ENCODE results near the gene HIPK4.
"Not testable (repeated sequence)": the region's sequence is repeated elsewhere in the genome, so short reads cannot be mapped to it uniquely, and the experiment has no call there.

The HIPK4 gene

DNA sequence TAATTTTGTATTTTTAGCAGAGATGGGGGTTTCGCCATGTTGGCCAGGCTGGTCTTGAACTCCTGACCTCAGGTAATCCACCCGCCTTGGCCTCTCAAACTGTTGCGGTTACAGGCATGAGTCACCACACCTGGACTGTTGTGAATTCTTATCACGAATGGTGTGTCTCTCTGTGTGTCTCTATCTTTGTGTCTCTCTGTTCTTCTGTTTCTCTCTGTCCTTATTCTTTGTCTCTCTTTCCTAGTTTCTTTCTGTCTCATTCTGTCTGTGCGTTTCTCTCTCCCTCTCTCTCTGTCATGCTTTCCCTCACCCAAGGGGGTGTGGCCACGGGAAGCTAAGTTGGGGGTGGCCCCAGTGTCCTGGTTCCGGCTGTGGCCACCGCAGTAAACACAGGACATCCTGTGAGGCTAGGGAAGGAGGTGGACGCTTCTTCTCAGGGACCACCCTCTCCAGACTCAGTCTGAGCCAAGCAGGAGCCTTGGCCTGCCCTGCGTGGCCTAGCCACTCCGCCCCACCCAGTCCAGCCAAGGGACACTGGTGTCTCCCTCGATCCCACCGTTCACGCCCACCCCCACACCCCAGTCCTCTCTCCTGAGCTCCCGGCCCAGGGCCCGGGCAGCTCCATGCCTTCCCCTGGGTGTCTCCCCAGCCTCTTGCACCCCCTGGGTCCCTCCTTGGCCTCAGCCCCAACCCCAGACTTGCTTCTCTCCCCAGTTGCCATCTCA, 27.1 kb upstream of the HIPK4 start:
- no peak for DNase-seq

DNA sequence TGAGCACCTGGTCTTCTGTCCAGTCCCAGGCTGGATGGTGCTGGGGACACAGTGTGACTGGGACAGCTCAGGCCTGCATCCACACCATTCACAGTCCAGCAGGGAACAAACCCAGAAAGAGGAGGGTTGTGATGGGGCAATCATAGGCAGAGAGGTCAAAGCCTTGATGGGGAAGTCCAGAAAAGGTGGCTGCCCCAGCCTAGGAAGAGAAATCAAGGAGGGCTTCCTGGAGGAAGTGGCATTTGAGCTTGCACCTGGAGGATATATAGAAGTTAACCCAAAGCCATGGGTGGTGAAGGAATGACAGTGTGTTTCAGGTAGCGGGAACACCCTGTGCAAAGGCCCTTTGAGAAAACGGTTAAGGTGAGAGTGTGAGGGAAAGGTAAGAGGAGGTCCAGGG, 25.8 kb upstream of the HIPK4 start:
- DNase-seq, result no peak

DNA sequence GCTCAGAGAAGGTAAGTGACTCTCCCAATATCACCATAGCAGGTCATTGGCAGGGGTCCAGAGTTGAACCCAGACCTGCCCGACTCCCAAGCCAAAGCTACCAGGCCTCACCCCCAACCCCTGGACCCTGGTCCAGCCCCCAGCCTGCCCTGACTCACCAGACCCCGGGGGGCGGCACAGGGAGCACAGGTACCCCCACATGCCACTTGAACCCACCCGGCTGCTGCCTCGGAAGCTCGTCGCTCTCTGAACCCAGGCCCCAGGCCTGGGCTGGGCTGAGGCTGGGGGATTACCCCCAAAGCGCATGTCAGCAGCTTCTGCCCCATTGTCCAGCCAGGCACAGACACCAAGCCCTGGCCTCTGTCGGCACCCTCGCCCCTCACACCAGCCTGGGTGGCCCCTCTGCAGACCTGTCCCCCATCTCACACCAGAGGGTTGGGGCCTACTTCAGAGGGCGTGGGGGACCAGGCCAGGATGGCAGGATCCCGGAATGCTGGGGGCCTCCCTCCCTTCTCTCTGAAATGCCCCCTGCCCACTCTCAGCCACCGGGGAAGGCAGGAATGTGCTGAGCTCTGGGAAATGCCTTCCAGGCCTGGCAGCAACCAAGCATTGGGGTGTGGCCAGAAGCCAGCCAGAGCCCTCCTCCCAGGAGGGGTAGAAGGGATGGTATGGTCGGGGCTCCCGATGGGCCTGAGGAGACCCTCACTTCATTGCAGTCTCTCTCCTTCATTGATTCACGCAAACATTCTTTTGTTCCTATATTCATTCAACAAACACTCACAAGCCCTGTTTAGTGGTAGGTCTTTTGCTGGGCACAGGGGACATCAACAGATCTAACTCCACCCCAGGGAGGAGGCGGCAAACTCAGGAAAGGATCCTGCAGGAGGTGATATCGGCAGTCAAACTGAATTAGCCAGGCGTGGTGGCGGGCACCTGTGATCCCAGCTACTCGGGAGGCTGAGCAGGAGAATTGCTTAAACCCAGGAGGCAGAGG, 24.9 kb upstream of the HIPK4 start:
- no peak for DNase-seq

DNA sequence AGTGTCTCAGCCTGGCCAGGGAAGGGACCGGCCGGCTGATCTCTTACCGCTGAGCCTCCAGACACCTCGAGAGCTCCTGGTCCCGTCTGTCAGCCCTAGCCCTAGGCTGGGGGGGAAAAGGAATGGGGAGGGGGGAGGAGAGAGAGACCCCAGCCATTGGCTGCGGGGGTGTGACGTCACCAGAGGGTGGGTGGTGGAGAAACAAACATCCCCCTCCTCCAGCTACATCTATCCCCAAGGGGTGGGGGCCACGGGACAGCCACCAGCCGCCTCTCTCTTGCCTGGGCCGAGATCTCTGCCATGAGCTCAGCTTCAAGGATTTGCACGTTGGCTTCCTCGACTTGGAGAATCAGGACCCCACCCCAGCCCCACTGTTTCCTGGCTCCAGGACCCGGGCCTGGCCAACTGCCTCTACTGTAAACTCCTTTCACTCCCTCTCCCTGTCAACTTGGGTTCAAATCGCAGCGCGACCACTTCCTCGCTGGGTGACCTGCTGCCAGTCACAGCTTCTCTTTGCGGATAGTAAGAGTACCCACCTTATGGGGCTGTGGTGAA, 23.4 kb upstream of the HIPK4 start, which contains the start of gene PRX:
TSS of gene PRX (minus strand) at position 88 of the 555 bp plus-strand sequence. CDS start 5,446 bp downstream, outside the sequence.
- DNase-seq, result no peak

DNA sequence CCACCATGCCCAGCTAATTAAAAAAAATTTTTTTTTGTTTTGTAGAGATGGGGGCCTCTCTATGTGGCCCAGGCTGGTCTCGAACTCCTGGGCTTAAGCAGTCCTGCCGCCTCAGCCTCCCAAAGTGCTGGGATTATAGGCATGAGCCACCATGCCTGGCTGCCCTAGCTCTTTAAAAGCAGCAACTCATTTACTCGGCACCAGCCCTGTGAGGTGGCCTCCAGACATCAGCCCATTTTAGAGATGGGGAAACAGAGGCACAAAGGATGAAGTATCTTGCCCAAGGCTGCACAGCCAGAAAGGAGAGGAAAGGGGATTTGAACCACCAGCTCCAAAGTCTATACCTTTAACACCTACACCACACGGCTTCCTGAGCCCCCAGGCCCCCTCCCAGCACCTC, 22.9 kb upstream of the HIPK4 start:
- DNase-seq, result no peak

DNA sequence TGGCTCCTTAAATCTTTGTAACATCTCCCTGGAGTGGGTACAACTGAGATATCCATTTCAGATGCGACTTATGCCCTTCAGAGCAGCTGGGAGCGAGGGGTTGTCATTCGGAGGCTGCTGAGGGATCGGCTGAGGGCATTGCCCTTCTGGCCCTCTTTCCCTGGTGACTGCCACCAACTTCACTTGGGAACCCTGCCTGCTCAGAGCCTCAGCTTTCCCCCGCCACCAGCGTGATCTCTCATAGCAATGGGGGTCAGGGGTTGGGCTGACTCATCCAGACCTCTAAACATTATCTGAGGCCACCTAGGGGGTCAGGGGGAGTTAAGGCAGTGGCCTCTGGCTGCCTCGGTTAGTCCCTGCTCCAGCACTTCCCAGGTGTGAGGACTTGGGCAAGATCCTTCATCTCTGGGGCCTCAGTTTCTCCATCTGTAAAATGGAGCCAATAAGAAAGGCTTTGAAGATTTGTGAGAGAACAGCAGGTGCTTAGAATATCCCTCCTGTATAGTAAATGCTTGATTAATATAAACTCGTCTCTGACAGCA, 22.0 kb upstream of the HIPK4 start:
- no peak for DNase-seq

DNA sequence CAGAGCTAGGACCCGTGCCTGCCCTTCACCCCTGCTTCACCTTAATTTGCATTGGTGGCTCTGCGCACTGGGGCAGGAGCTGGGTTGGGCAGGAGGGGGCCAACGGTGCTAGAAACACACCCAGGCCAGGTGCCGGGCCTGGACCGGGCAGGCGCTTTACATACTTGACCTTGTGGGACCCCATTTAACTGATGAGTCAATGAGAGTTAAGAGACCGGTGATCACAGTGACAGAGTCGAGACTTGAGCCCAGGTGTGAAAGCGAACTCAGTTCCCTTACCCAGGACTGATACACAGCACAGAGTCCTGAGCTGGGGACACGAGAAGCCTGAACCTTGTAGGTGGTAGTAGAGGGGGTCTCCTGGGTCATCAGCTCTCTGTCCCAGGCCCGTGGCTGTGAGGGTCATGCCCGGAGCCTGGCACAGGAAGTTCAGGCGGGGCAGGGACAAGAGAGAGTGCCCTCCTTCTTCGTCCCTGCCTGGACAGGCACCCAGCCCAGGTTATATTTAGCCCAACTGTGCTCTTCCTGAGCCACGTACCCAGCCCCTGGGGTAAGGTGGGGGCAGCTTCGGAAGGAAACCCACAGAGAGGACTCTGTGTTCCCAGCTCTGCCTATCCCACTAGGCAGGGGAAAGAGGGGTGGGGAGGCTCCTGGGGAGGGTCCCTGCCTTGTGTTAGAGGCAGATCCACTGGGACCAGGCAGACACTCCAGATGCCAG, 21.3 kb upstream of the HIPK4 start:
- no peak for DNase-seq

DNA sequence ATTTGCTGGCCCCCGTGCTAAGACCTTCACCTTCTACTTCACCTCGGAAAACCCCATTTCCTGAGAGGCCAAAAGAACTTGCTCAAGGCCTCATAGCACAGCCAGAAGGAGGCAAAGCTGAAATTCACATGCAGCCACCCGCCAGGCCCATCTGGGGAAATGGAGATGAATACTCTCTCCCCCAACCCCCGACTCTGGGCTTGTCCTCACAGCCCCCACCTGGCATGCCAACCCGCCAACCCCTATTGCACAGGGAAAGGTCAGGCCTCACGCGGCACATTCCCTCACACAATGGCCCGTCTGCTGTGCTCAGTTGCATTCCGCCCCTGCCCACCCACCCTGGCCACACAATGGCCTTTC, 20.0 kb upstream of the HIPK4 start:
- DNase-seq, result no peak

DNA sequence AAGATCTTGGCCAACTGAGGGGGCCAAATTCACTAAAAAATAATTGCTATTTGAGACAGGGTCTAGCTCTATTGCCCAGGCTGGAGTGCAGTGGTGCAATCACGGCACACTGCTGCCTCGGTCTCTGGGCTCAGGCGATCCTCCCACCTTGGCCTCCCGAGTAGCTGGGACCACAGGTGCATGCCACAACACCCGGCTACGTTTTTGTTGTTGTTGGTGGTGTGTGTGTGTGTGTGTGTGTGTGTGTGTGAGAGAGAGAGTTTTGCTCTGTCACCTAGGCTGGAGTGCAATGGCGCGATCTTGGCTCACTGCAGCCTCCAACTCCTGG, 18.6 kb upstream of the HIPK4 start:
- not testable (repeated sequence) for DNase-seq

DNA sequence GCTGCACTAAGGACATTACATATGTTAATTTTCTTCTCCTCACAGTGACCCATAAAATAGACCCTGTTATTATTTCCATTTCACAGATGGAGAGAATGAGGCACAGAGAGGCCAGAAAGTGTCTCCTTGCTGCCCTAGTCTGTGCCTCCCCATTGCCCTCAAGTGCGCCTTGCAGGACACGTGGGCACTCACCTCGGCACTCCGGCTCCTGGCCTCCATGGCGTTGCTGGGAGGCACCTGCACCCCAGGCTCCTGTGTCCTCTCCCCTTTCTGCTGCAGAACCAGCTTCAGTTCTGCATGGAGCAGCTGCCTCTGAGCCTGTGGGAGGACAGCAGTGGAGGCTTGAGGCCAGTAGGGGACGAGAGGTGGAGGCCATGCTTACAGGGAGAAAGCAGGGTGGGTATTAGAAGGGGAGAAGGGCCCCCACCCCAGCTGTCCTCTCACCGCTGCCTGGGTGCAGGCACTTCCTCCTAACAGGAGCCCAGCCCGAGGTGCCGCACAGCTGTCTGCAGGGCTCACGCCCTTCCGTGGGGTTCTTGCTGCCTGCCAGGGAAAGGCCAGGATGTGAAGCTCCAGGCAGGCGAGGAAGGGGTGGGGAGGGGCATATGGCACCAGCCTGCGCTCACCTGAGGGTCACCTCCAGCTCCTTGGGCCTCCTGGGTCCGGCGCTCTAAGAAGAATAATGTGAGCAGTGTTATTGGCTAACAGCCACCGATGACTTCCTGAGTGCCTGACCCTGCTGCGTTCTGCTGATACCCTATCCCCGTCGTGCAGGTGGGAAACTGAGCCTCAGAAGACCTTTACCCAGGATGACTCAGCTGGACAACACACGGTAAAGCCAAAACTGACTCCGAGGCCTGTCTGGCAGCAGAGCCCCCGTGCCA, 18.0 kb upstream of the HIPK4 start:
- DNase-seq, result no peak

DNA sequence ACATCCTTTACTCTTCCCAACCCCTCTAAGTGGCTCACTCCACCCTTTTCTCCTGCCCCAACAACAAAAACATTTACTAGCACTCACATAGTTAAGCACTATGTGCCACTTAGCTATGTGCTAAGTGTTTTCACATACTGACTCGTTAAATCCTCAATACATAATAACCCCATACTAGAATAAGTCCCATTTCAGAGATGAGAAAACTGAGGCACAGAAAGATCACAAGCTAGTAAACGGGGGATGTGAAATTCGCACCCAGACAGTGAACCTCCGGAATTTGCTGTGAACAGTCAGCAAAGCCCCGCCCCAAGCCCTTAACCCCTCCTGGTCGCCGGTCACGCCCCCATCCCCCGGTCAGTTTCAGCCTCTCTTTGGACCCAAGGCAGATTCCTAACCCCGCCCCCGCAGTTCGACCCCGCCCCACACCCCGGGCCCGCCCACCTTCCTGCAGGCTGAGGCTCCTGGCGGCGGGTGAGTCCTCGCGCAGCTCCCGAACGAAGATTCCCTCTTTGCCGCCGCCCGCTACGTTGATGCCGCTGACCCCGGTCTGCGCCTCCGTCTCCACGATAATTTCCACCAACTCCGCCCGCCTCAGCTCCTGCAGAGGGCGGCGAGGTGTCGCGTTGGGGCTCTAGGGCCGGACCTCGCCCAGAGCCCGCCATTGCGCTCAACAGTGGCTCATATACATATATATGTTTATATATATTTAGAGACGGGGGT, 13.4 kb upstream of the HIPK4 start:
- DNase-seq, result peak; percentile 75

DNA sequence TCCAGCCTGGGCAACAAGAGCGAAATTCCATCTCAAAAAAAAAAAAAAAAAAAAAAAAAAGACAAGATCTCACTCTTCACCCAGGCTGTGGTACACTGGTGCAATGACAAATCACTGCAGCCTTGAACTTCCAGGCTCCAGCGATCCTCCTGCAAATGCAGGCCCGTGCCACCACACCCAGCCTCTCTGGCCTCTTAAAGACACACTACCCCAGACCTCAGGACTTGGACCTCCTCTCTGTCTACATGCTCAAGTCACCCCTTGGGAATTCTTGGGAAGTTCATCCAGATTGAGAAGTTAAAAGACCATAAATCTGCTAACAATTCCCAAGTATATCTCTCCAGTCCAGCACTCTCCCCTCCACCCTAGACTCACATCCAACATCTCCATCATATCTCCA, 10.6 kb upstream of the HIPK4 start:
- no peak for DNase-seq

DNA sequence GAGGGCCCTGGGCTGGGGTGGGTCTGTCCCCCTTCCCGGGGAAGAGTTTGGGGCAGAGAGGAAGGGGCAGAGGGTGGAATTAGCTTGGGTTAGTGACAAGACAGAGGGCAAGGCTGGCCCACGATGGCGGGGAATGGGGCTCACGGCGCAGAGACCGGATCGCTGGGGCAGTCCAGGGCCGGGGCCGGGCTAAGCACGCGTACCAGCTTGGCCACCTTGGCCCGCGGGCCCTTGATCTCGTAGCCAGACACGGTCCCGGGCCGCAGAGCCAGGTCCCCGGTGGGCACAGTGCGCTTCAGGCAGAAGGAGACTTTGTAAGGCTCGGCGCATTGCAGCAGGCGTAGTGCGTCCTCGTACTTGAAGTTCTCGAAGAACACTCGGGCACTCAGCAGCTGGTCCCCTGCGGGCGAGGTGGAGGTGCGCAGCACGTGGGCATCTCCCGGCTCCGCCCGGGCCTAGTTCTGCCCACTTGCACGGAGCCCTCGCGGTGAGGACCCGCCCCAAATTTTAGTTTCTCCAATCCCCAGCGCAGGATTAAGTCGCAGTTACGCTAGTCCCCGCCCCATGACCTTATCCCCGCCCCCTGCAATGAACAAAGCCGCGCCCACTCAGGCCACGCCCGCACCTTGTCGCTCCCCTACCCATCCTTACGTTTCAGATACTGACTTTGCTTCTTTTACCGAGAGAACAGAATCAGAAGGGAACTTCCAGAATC, 8.6 kb upstream of the HIPK4 start:
- DNase-seq, result peak; percentile 41

DNA sequence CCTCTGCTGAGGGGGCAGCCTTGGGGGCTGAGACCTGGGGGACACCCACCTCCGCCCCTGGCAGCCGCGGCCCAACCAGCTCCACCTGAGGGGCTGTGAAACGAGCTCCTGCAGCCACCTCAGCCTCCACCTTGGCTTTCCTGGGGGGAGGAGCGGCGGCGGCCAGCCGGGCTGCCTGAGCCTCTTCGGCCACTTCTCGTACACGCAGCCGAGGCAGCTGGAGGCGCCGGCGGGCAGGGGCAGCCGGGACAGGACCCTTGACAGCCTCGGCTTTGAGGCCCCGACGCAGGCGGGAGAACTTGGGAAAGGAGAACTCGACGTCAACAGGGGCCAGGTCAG, 7.6 kb upstream of the HIPK4 start:
- no peak for DNase-seq

DNA sequence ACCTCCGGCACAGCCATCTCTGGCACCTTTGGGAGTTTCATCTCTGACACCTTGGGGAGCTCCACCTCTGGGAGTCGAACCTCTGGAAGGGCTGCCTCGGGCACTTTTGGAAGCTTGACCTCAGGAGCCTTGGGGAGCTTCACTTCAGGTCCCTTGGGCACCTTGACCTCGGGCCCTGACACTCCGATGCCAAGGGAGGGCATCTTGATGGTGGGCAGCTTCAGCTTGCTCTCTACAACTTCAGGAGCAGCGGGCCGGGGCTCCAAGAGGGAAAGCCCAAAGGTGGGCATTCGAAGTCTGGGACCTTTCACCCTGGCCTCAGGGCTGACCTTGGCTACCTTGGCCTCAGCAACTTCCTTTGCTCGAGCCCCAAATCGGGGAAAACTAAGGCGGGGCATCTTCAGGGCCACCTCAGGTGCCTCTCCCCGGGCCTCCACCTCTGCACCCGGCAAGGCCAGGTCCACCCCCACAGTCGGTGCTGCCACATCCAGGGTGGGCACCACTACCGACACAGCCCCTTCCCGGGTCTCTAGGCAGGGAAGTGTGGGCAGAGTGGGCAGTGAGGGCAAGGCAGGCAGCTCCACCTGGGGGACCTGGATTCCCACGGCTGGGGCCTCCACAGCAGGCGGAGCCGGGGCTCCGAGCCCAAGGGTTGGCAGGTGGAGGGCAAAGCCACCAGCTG, 7.0 kb upstream of the HIPK4 start:
- DNase-seq, result no peak

DNA sequence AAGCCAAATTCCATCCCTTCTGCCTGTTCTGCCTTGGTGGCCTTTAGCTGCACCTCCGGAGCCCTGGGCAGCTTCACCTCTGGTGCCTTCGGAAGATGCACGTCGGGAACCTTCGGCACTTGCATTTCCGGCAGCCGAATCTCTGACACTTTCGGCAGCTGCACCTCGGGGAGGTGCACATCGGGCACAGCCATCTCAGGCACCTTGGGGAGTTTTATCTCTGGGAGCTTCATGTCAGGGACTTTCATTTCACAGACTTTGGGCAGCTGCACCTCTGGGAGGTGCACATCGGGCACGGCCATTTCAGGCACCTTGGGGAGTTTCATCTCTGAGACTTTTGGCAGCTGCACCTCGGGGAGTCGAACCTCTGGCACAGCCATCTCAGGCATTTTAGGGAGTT, 6.0 kb upstream of the HIPK4 start:
- no peak for DNase-seq

DNA sequence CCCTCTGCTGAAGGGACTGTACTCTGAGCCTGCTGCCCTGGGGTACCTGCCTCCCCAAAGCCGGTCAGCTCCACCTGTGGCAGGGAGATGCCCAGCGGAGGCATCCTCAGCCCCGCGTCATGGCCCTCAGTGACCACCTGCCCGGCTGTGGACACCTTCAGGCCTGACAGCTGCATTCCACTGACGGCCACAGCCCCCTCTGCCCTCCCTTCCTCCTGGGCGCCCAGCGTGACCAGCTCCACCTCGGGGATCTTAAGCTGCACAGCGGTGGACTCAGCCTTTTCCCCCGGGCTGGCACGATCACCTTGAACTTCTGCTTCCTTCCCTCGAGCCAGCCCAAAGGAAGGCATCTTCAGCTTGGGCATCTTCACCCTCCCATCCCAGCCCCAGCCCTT, 4.8 kb upstream of the HIPK4 start:
- DNase-seq, result no peak

DNA sequence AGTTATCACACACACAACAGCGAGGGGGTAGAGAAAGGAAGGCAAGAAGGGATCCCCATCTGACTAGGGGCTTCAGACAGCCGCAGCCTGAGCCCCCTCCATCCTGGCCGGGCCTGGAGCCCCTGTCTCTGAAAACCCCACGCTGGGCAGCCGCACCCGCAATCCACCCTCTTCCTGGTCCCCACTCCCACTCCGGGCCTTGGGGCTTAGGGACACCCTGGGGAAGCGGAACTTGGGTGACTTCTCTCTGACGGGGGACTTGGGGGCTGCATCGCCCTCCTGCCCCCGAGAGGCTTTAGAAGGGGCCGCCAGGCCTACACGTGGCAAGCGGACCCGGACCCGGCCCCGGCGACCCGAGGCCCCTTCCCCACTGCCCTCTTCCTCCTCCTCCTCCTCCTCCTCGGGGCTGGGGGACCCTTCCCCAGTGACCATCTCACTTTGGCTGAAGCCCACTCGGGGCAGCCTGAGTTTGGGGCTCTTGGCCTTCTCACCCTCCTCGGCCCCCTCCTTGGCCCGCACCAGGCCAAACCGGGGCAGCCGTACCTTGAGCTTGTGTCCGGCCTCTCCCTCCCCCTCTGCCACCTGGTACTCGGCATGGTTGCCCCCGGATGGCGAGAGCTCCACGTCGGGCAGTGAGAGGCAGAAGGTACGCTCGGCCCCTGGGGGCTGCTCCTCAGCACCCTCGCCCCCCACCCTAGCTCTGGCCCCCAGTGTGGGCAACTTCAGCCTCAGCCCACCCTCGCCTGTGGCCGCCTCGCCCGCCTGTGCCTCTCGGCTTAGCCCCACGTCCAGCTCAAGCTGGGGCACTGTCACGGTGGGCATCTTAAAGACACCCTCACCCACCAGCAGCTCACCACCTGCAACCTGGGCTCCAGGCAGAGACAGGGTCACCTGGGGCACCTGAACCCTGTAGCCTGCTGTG, 4.2 kb upstream of the HIPK4 start:
- no peak for DNase-seq
